GM12892 (cell line): Measurements from ENCODE around the gene RNF207.

Experiments used
- DNase-seq: peaks from one replicate; pipeline ENCODE4 v3.0.0; 2011; ENCODE audit not compliant: insufficient read length
- FAIRE-seq: peaks from 2 replicates; lab custom pipeline; 2011; peaks lifted over from hg19 to GRCh38; lab: Jason Lieb, UNC
- POLR2A ChIP-seq: IDR thresholded peaks from 2 replicates; pipeline ENCODE4 v1.6.1; 2011; ENCODE audit warnings: low read depth, low read length, control low read depth
- POLR2AphosphoS5 ChIP-seq: IDR thresholded peaks from 2 replicates; pipeline ENCODE4 v1.6.1; 2011; ENCODE audit warnings: low read depth, low read length, control low read depth
- TAF1 ChIP-seq: IDR thresholded peaks from 2 replicates; pipeline ENCODE4 v1.6.1; 2011; ENCODE audit warnings: low read depth, mild to moderate bottlenecking, control low read depth, low read length, borderline replicate concordance

Gene RNF207

DNA sequence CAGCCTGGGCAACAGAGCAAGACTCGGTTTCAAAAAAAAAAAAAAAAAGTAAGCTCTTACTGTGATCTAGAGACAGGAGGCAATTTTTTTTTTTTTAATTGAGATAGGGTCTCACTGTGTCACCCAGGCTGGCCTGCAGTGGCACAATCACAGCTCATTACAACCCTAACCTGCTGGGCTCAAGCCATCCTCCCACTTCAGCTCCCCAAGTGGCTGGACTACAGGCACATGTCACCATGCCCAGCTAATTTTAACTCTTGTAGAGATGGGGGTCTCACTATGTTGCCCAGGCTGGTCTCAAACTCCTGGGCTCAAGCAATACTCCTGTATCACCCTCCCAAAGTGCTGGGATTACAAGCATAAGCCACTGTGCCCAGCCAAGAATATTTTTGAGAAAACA is 14.0 kb upstream of the RNF207 start:
- DNase-seq (no peak), FAIRE-seq (no peak)

GRCh38 chr1:6197746-6198427 is 8.0 kb upstream of the RNF207 start:
- no peak for FAIRE-seq
- TF ChIP-seq POLR2AphosphoS5: 0 out of 2 replicates have a peak, but pooled peaks have one; percentile 27
- TF ChIP-seq TAF1: no peak
- TF ChIP-seq POLR2A: no peak; the same call in 1 of the 2 replicates
- no peak for DNase-seq

More for the DNA sequence above, 14.0 kb upstream of the RNF207 start:
- TF ChIP-seq POLR2AphosphoS5 (no peak), POLR2A (no peak), TAF1 (no peak)

- TF ChIP-seq POLR2AphosphoS5 (no peak), TAF1 (no peak), POLR2A (no peak)
- FAIRE-seq (no peak), DNase-seq (no peak)
These were observed 7.1 kb upstream of the RNF207 start for GRCh38 chr1:6198646-6199297.

DNA sequence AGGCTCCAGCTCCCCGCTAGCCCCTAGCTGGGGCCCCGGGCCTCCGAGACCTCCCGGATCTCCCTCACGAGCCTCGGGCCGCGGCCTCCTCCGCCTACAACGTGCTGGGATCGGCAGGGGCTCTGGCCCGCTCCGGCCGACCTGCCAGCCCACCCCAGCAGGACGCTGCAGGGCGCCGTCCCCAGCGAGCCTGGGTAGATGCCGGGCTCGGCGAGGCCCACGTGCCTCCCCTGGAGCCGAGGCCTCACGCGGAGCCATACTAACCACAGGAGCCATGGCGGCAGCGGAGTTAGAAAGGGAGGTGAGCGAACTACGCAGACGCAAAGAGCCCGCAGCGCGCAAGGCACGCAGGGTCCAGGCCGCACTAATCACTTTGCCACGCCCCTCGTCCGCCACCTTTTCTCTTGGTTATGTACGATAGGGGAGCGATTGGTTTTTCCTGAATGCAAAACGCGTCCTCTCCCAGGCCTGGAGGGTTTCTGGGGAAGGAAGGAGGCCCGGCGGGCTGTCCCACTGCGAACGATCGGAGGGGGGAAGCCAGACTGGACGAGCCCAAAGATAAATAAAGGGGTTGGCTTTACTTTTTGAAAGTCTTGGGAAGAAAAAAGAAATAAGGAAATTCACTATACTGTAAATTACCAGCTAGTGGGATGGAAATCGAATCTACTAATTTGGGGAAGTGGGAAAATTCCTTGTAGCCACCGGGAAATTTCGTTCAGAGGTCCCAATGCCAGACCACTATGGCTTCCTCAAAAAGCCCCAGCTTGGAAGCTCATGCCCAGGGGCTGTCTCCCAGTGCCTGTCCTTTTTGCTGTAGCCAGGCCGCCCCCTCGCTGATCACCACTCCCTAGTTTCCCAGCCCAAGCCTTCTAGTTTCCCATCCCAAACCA is 6.4 kb upstream of the RNF207 start, which contains the start of gene RPL22:
Gene RPL22, minus strand, starts transcription at position 298 of the 890 bp plus-strand sequence. Its CDS starts 22 bp downstream, at position 276.
- TF ChIP-seq TAF1: peak; percentile 97
- TF ChIP-seq POLR2A: peak; percentile 94
- TF ChIP-seq POLR2AphosphoS5: peak; percentile 93
- FAIRE-seq (peak; percentile 99), DNase-seq (peak; percentile 91)

- no peak for DNase-seq
- no peak for FAIRE-seq
- TF ChIP-seq TAF1: no peak
- no peak for TF ChIP-seq POLR2A
- no peak for TF ChIP-seq POLR2AphosphoS5
These were observed 5.6 kb upstream of the RNF207 start for GRCh38 chr1:6200188-6200809.

DNA sequence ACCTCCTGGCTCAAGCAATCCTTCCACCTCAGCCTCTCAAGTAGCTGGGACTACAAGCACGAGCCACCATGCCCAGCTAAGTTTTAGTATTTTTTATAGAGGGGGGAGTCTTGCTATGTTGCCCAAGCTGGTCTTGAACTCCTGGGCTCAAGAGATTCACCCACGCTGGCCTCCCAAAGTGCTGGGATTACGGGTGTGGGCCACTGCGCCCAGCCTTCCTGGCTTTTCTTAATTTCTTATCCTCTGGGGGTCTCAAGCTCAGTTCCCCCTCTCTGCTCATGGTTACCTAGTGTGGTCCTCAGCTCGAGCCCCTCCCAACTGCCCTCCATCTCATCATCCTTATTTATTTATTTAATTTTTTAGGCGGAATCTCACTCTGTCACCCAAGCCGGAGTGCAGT is 3.7 kb upstream of the RNF207 start:
- no peak for FAIRE-seq
- TF ChIP-seq POLR2AphosphoS5 (no peak), TAF1 (no peak), POLR2A (no peak)
- no peak for DNase-seq

DNA sequence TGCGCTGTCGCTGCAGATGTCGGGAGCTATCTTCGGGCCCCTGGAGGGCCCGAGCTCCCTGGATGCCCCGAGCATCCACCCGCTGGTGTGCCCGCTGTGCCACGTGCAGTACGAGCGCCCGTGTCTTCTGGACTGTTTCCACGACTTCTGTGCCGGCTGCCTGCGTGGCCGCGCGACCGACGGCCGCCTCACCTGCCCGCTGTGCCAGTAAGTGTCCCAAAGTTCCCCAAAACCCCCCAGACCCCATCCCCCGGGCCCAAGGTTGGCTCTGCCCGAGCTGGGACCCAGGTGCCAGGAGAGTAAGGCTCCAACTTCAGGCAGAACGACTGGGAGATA is 569 bp downstream of the RNF207 start:
- FAIRE-seq: no peak
- no peak for TF ChIP-seq POLR2A
- no peak for TF ChIP-seq POLR2AphosphoS5
- no peak for TF ChIP-seq TAF1
- DNase-seq: no peak

DNA sequence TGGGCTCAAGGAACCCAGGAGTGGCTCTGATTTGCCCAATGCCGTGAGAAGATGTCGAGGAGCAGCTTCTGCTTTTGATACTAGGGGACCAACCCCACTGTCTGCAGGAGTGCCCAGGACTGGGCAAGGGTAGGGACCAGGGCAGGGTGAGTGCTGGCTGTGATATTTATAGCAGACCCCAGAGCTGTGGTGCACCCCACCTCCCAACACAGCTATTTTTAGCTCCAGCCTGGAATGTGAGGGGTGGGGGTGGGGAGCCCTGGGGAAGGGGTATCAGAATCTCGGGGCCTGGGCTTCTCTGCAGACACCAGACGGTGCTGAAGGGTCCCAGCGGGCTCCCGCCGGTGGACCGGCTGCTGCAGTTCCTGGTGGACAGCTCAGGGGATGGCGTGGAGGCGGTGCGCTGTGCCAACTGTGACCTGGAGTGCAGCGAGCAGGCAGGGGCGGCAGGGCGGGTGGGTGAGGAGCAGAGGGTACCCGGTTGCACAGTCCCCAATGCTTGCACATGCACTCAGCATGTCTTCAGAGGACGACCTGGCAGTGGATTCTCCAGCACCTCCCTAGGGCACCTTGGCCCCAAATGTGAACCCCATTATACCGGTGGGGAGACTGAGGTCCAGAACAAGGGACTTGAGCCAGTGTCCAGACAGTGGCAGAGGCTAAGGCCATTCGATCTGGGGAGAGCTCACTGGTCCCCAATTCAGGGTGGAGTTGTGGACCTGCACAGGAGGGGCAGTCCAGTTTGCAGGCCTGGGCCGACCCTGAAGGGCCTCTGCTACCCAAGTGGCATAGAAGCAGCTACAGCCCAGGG is 1.4 kb downstream of the RNF207 start:
- DNase-seq: no peak
- TF ChIP-seq POLR2A: no peak
- TF ChIP-seq TAF1: no peak
- no peak for TF ChIP-seq POLR2AphosphoS5
- FAIRE-seq: no peak

DNA sequence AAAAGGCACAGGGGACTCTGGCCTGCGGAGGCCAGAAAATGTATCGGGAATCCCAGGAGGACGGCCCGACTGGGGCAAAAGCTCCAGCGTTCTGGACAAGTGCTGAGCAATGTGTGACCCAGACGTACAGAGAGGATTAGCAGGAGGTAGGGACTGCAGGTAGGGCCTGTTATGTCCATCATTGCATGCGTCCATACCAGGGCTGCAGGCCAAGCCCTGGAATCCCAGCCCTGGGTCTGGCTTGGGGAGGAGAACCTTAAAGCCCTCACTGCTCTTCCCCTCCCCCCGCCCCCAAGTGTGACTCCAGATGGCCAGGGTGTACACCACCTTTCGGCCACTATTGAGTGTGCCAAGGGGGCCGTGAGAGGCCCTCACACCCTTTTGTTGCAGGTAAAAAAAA is 2.0 kb downstream of the RNF207 start:
- FAIRE-seq: no peak
- TF ChIP-seq POLR2A (no peak), TAF1 (no peak), POLR2AphosphoS5 (no peak)
- DNase-seq: no peak

GRCh38 chr1:6208723-6209660 is 3.1 kb downstream of the RNF207 start:
- DNase-seq (peak; percentile 55), FAIRE-seq (peak; percentile 76)
- TF ChIP-seq TAF1 (no peak), POLR2AphosphoS5 (no peak), POLR2A (no peak)
